HG03097 (cell line): Measurements from ENCODE around the gene RRAD.
"Not testable (repeated sequence)": the region's sequence is repeated elsewhere in the genome, so short reads cannot be mapped to it uniquely, and the experiment has no call there.

Source experiments
- ATAC-seq: cut with Tn5 transposase; IDR thresholded peaks from one replicate; pipeline ENCODE4 v1.9.1; 2021; ENCODE audit not compliant: unreplicated experiment, low FRiP score

Gene RRAD

GRCh38 chr16:66950971-66951790 lies 25.8 kb upstream of the RRAD start:
- ATAC-seq = no peak

GRCh38 chr16:66950437-66950836 lies 25.1 kb upstream of the RRAD start:
- no peak for ATAC-seq

- no peak for ATAC-seq
Measured at GRCh38 chr16:66949472-66949871, 24.1 kb upstream of the RRAD start.

GRCh38 chr16:66948837-66949225 lies 23.5 kb upstream of the RRAD start:
- no peak for ATAC-seq

GRCh38 chr16:66948134-66948836 lies 22.9 kb upstream of the RRAD start:
- no peak for ATAC-seq

- ATAC-seq = no peak
Measured at GRCh38 chr16:66947302-66948065, 22.1 kb upstream of the RRAD start.

GRCh38 chr16:66946974-66947301 lies 21.6 kb upstream of the RRAD start:
- no peak for ATAC-seq

- ATAC-seq = no peak
Measured at GRCh38 chr16:66946541-66946940, 21.2 kb upstream of the RRAD start.

- no peak for ATAC-seq
Measured at GRCh38 chr16:66945939-66946338, 20.6 kb upstream of the RRAD start.

- not testable (repeated sequence) for ATAC-seq
Measured at GRCh38 chr16:66944971-66945370, 19.6 kb upstream of the RRAD start.

GRCh38 chr16:66944054-66944441 lies 18.7 kb upstream of the RRAD start:
- ATAC-seq = no peak

- ATAC-seq = no peak
Measured at GRCh38 chr16:66943426-66944053, 18.2 kb upstream of the RRAD start.

GRCh38 chr16:66942981-66943380 lies 17.6 kb upstream of the RRAD start:
- ATAC-seq = no peak

GRCh38 chr16:66940236-66940635 lies 14.9 kb upstream of the RRAD start:
- no peak for ATAC-seq

- no peak for ATAC-seq
Measured at GRCh38 chr16:66939366-66939765, 14.0 kb upstream of the RRAD start.

- no peak for ATAC-seq
Measured at GRCh38 chr16:66937725-66938337, 12.5 kb upstream of the RRAD start.

GRCh38 chr16:66936889-66937554 lies 11.7 kb upstream of the RRAD start:
- no peak for ATAC-seq

- ATAC-seq = no peak
Measured at GRCh38 chr16:66936462-66936861, 11.1 kb upstream of the RRAD start.

GRCh38 chr16:66935314-66936011 lies 10.1 kb upstream of the RRAD start, which contains the start of gene CES2:
Gene CES2, plus strand, starts transcription at chr16:66935516. Its CDS starts 120 bp downstream, at chr16:66935636.
- no peak for ATAC-seq
